NOMO-1 treated with dmso at 0.1 percent for 144 hours (cell line): Measurements from ENCODE around the gene CD3E.

ENCODE experiments used
- DNase-seq: peaks from one replicate; lab custom pipeline; 2025; ENCODE audit not compliant: unreplicated experiment; lab: John Stamatoyannopoulos, UW

CD3E gene

DNA sequence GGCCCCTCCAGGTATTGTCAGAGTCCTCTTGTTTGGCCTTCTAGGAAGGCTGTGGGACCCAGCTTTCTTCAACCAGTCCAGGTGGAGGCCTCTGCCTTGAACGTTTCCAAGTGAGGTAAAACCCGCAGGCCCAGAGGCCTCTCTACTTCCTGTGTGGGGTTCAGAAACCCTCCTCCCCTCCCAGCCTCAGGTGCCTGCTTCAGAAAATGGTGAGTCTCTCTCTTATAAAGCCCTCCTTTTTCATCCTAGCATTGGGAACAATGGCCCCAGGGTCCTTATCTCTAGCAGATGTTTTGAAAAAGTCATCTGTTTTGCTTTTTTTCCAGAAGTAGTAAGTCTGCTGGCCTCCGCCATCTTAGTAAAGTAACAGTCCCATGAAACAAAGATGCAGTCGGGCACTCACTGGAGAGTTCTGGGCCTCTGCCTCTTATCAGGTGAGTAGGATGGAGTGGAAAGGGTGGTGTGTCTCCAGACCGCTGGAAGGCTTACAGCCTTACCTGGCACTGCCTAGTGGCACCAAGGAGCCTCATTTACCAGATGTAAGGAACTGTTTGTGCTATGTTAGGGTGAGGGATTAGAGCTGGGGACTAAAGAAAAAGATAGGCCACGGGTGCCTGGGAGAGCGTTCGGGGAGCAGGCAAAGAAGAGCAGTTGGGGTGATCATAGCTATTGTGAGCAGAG is at the start of gene CD3E:
CD3E (plus strand) TSS at position 163 of the 681 bp plus-strand sequence; CDS start at position 386, 223 bp downstream.
- DNase-seq, result no peak

DNA sequence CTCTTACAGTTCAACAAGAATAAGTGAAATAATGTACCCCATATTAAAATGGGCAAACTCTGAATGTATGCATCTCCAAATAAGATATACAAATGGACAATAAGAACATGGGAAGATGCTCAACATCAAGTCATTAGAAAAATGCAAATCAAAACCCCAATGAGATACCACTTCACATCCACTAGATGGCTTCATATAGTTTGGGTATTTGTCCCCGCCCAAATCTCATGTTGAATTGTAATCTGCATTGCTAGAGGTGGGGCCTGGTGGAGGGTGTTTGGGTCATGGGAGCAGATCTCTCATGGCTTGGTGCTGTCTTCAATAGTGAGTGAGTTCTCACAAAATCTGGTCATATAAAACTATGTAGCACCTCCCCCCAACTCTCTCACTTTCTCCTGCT is 46.1 kb upstream of the CD3E start:
- DNase-seq, result no peak

DNA sequence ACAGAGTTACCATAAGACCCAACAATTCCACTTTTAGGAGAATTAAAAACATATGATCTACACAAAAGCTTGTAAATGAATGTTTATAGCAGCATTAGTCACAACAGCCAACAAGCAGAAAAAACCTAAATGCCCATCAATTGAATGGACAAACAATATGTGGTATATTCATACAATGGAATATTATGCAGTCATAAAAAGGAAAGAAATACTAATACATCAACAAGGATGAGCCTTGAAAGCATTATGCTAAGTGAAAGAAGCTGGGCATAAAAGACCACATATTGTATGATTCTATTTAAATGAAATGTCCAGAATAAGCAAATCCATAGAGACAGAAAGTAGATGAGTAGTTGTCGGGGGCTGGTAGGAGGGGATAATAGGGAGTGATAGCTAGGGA is 45.4 kb upstream of the CD3E start:
- DNase-seq, result no peak

DNA sequence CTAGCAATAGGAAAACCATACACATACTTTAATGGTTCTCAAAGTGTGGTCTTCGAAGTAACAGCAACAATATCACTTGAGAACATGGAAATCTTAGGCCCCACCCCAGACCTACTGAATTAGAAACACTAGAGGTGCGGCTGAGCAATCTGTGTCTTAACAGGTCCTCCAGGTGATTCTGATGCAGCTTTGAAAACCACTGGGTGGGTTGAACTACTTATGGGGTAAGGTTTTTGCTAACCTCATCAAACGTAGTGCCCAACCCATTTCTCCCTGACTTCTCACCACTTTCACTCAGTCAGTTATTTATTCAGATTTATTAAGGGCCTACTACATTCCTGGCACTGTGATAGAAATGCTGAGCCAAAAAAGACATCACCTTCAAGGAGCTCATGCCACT is 44.2 kb upstream of the CD3E start:
- no peak for DNase-seq

DNA sequence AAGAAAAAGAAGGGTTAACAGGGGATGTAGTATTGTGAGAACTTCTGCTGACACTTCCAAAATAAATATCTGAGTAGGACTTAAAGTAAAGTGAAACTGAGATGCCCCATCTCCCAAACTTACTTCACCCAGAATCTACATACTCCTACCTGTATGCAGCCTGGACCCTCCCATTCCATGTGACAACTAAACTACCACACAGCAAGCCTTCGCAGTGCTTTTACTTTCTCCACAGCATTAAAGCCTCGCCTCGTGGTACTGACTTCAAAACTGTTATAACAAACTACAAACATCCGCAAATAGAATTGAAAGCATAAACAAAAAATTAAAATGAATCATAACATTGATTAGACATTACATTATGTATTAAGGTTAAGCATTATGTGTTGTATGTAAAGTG is 41.4 kb upstream of the CD3E start:
- DNase-seq, result no peak

DNA sequence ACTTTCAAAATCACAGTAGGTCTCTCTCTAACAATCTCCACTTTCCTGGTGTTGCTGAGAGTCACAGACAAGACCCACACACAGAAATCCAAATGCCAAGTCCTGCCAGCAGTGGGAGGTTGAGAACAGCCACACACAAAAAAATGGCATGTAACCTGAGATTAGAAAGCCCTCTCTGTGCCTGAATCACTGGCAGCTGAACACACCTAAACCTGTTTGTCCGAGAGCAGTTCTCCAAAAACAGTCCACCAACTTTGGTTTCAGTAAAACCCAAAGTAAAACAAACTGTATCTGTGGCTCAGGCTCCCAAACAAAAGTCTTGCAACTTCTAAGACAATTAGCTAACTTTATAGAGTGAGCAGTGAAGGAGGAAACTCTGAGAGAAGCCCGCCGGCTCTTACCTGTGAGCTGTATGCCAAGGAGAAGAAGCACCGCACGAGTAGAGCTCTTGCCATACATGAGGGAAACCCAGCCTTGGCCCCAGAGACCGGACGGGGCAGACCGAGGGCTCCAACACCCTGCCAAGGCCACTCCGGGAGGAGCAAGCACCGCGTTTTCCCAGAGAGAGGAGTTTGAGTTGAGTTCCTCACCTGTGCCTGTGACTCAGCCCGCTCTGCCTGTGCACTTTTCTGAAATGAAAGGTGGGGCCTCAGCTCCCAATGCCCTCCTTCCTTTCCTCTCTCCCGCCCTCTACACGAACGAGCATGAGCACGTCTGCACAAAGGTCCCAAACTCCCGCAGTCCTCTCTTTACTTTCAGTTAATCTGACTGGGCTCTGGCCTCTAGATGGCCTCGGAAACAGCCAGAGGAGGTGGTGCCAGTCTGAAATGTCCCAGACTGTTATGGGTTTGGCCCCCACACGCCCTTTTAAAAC is 40.6 kb upstream of the CD3E start, which contains the start of gene MPZL2:
MPZL2 (minus strand) TSS at position 603 of the 874 bp plus-strand sequence; CDS start at position 459, 144 bp downstream.
- peak; percentile 18 for DNase-seq

DNA sequence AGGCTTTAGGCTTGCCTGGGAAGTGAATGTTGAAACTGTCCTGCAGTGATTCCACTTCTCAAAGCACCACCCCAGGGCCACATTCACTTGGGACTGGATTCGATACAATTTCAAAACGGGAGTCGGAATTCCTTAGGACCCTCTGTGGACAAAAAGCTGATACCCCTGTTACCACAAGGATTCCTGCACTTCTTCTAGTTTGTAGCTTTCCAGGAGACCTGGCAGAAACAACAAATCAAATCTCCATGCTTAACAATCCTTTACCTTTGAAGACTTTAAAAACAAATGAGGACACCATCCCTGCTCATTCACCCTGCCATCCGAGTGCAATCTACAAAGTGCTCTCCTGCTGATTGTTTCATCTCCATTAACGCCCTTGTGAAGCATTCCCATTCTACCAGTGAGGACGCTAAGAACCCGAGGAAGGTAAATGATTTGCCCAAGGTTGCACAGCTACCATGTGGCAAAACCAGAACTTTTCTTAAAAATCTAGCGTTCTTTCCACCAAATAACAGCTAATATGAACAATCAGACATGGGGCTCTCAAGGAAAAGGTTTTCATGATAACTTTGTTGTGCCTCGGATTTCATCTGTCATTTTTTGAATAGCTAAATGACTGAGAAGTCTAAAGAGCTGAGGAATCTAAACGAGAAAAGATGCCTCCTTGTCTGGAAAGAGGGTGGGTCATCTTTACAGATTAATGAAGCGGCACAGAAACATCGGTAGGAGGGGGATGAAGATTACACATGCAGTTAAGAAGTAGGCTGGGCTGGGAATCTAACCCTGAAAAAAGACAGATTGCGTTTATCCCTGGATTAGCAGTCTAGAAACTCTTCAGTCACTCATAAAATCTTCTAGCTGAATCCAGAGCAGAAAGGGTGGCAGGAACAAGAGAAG is 39.7 kb upstream of the CD3E start:
- DNase-seq, result no peak

DNA sequence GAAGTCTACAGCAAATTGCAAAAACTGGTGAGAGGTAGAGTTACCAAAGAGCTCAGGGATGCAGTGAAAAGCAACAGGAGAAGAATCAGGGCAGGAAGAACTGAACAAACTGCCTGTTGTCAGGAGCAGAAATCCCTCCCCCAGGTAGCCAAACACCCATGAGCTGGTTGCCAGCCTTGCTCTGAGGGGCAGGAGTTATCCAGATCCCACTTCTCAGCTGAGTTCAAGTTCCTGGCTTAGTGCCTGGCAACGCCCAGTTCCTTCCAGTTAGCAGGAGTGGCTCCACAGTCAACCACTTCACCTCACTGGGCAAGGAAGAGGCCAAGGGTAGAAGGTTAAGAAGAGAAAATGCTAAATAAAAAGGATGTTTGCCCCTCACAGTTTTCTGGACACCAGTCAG is 38.6 kb upstream of the CD3E start:
- no peak for DNase-seq

DNA sequence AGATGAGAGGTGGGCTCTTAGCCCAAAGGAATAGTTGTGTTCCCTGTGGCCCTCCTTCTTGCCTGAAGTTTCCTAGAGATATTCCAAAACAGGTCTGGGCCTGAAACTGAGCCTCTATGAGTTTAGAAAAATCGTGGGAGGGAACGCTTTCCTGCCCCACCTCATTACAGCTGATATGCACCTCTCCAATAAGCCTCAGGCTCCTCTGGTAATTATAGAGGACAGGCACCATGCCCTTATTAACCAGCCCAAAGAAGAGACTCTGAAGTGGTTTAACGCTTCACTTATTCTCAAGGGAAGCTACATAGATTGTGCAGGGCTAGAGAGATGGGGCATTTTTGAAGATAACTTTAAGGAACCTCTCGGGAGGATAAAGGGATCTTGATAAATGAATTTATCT is 37.0 kb upstream of the CD3E start:
- no peak for DNase-seq

DNA sequence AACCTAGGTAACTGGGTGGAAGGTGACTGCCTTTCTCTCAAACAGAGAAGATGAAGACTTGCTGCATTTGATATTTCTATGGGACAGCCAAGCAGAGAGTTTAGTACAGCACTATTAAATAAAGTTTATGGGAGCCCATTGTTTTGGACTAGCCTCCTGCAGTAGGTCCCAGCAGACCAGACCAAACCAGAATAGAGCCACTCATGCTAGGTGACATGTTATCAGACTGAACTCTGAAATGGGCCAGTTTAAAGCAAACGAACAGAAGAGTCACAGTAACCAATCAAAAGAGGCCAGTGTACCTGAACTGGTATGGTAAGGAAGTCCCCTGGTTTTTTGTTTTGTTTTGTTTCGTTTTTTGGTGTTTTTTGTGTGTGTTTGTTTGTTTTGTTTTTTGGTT is 32.5 kb upstream of the CD3E start:
- no peak for DNase-seq

DNA sequence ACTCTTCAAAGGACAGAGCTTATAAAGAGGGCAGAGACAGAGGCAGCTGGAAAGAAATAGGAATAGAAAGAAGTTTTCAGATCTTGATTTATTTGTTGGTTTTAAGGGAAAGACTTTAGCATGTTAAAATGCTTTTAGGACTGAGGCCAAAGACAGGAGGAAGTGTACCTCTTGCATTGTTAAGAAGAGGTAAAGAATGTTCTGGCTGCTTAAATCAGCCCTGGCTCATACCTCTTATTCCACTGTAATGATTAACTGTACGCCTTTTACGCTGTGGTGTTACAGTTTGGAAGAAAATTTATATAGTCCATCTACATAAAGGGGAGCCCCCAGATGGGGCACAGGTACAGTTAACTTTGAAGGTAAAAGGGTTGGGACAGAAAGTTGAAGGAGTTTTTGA is 30.3 kb upstream of the CD3E start:
- DNase-seq, result no peak

DNA sequence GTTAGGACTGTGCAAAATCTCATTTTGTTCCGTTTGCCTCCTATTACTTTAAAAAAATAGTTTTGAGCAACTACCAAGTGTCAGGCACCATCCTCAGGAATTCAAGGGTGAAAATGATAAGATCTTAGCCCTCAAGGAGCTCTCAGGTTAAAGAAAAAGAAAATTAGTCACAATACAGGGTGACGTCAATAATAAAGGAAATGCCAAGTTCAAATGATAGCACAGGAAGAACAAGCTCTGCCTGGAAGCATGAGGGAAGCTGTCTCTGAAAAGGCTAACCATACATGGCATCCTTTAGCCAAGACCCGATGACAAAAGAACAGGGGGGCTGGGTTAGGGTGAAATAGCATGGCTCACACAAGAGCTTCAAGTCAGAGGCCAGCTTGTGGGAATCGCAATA is 29.4 kb upstream of the CD3E start:
- no peak for DNase-seq

DNA sequence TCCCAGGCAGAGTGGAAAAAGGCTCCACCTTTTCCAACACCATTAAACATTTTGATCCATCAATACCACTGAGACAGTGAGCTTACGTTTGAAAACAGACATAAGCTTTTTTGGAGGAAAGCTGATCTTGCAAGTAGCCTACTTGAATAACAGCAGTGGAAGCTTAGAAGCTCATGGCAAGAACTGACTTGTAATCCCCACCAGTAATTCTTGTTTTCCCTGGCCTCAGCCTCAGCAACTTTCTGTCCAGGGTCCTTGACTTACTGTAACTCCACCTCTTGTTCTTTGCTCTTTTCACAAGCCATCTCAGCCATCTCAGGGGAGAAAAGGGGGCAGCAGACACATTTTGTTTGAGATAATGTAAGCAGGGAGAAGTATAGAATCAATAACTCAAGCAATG is 28.1 kb upstream of the CD3E start:
- DNase-seq, result no peak

DNA sequence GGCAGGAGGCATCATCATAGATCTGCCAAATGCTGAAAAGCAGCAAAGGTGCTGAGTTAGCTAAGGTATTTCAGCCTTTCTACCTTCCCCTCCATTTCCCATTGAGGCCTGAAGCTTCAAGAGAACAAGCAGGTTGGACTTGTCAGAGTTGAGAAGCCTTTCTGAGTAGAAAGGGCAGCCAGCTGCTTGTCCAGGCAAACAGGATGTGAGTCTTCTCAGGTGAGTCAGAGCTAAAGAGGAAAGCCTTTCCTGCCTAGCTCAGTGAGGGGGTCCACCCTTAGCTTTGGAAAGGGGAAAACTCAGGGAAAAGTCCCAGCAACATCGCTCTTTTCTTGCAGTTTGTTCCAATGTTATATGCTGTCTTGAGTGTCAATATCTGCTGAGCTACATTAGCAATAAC is 27.2 kb upstream of the CD3E start:
- no peak for DNase-seq

DNA sequence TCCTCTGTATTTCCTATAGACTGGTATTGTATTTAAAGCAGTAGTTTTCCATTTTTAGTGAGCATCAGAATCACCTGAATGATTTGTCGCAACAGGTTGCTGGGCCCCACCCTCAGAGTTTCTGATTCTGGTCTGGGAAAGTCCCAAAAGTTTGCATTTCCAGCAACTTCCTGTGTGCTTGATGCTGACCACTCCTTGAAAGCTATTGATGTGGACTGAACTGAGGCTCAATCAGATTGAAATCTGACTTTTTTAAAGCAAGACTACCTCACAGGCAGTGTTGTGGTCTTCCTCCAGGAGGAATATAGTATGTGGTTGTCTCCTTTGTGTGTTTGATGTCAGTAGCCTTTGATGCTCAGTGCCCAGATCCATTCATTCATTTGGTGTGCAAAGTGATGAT is 23.2 kb upstream of the CD3E start:
- DNase-seq, result no peak

DNA sequence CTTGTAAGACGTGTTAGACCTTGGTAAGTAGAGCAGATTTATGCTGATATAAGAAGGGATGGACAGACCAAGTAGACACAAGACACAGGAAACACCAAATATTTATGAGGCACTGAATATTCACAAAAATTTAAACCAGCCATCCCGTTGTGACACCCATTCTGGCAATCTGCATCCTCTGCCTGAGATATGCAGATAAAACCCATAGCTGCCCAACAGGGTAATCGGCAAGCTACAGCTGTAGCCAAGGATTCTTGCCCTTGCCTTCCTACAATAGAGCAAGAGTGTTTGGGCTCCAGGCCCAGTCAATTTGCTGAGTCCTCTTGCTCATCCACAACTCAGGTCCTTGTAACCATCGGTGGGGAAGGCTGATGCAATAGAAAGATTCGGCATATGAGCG is 21.9 kb upstream of the CD3E start:
- DNase-seq, result no peak

DNA sequence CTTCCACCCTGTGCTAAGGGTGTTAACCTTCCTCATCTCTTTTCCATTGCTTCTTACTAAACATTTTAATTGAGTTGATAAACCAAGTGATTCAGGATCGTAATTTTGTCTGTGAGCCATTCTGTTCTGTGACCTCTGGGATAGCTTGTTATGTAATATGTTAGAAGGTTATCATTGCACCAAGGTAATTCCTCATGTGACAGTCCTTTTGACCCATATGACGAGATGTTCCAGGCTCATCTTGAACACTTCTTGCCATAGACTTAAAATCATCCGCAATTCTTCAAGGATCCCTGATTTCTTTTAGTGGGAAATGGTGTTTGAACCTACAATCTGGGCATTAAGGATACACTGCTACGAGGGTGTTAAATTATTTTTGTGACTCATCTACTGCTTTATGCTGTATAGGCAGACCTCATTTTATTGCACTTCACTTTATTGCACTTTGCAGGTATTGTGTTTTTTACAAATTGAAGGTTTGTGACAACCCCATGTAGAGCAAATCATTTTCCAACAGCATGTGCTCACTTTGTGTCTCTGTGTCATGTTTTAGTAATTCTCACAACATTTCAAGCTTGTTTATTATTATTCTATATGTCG is 21.4 kb upstream of the CD3E start:
- no peak for DNase-seq

DNA sequence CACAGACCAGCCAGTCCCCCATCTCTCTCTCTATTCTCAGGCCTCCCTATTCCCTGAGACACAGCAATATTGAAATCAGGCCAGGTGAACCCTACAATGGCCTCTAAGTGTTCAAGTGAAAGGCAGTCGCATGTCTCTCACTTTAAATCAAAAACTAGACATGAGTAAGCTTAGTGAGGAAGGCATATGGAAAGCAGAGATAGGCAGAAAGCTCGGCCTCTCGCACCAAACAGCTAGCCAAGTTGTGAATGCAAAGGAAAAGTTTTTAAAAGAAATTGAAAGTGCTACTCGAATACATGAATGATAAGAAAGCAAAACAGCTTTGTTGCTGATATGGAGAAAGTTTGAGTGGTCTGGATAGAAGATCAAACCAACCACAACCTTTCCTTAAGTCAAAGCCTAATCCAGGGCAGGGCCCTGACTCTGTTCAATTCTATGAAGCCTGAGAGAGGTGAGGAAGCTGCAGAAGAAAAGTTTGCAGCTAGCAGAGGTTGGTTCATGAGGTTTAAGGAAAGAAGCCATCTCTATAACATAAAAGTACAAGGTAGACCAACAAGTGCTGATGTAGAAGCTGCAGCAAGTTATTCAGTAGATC is 20.7 kb upstream of the CD3E start:
- no peak for DNase-seq

DNA sequence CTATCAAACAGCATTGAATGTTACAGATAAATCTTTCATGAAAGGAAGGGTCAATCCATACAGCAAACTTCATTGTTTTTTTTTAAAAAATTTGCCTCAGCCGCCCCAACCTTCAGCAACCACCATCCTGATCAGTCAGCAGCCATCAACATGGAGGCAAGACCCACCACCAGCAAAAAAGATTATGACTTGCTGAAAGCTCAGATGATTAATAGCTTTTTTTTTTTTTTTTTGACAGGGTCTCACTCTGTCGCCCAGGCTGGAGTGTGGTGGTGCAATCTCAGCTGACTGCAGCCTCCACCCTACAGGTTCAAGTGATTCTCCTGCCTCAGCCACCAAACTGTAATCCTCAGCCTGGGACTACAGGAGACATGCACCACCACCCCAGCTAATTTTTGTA is 18.0 kb upstream of the CD3E start:
- DNase-seq, result no peak

DNA sequence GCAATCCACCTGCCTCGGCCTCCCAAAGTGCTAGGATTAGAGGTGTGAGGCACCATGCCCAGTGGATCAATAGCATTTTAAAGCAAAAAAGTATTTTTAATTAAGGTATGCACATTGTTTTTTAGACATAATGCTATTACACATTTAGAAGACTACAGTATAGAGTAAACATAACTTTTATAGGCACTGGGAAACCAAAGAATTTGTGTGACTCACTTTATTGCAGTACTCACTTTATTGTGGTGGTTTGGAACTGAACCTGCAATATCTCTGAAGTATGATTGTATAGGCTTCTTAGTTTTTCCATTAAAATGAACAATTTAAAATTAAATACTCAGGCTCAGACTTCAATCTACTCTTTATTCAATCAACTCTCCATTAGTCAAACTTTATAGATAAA is 17.5 kb upstream of the CD3E start:
- DNase-seq, result no peak

DNA sequence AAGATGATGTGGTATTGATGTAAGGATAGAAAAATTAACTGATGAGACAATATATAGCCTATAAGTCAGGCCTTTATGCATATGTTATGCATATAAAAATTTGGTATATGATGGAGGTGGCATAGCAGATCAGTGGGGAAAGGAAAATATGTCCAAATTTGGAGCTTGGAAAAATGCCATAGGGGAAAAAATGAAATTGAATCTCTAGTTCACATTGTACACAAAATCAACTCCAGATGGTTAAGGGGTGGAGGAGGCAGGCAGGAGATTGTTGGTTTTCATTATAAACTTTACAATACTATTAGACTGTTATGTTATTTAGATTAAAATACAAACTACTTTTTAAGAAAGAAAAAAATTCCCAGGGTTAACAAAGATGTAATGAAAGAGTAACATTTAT is 15.1 kb upstream of the CD3E start:
- DNase-seq, result no peak
